HCT116 (cell line): ENCODE results near the gene KRTAP5-2. TPM values are rescaled to one million over a fixed set of nuclear protein-coding genes. Genes with fewer than 3 reads are reported as not detected.

ENCODE experiments used
- ATAC-seq: fragments of 200-7000 bp; cut with Tn5 transposase; 2 replicates; pipeline ENCODE4 v1.9.1; 2020; ENCODE audit warnings: mild to moderate bottlenecking, moderate library complexity
- BruUV-seq: library from RNA; stranded (reverse); fragments of 400-500 nt; replicated peaks from 2 replicates; lab custom pipeline; 2021; lab: Mats Ljungman, UMichigan
- CTCF ChIA-PET: fragments of 300-600 bp; sonication (Branson Sonifier 250); formaldehyde crosslinking; loops from one replicate; lab custom pipeline; 2021; ENCODE audit warnings: antibody characterized with exemption; lab: Charles Lee
- POLR2A ChIA-PET: fragments of 300-600, 350-600 bp; sonication (Branson Sonifier 250); formaldehyde crosslinking; loops from one replicate; lab custom pipeline; 2021; ENCODE audit warnings: antibody characterized with exemption; lab: Charles Lee
- RAD21 ChIA-PET, 2 experiments: fragments of 300-600 bp; sonication (Branson Sonifier 250); formaldehyde crosslinking; loops; one replicate each; lab custom pipeline; 2023; ENCODE audit warnings: low total read pairs in 2 of 2; ENCODE audit not compliant: uncharacterized antibody in 2 of 2, unreplicated experiment in 2 of 2, low non-redundant PET in 1 of 2; lab: Charles Lee
- DNase-seq: peaks from one replicate; pipeline ENCODE4 v3.0.0-alpha.2; 2010; ENCODE audit warnings: low read depth, low spot score
- H2AFZ ChIP-seq: fragments of 200-600 bp; shearing (Covaris generic), sonication (generic); 2 replicates; pipeline ENCODE4 v1.6.1; 2017; ENCODE audit warnings: low read depth, mixed run types, mixed read lengths, antibody characterized with exemption, low read length; ENCODE audit not compliant: poor library complexity, severe bottlenecking
- H3K27ac ChIP-seq: 2 replicates; pipeline ENCODE4 v1.5.1; 2012; ENCODE audit warnings: low read depth, low read length
- H3K27me3 ChIP-seq: fragments of 200-600 bp; sonication (generic); 2 replicates; pipeline ENCODE4 v1.6.1; 2016; ENCODE audit warnings: mixed run types, low read length, mixed read lengths; ENCODE audit not compliant: insufficient read depth
- H3K36me3 ChIP-seq, 2 experiments: fragments of 200-500 bp in 1 of 2; fragments of 200-600 bp in 1 of 2; sonication (Bioruptor generic) in 1 of 2; sonication (generic) in 1 of 2; 2 replicates each; pipeline versions ENCODE4 v1.5.1 to v1.6.1; 2014 to 2016; ENCODE audit warnings: low read length in 2 of 2, inconsistent platforms in 1 of 2, mixed read lengths in 1 of 2, mixed run types in 1 of 2; ENCODE audit not compliant: insufficient read depth in 2 of 2, control insufficient read depth in 1 of 2
- H3K4me1 ChIP-seq, 2 experiments: fragments of 200-600 bp in 1 of 2; sonication (generic) in 1 of 2; 2 replicates each; pipeline versions ENCODE4 v1.5.1 to v1.6.1; 2012 to 2017; ENCODE audit warnings: low read length in 2 of 2, inconsistent platforms in 1 of 2, mild to moderate bottlenecking in 1 of 2, mixed read lengths in 1 of 2, mixed run types in 1 of 2, moderate library complexity in 1 of 2; ENCODE audit not compliant: insufficient read depth in 2 of 2, control insufficient read depth in 1 of 2
- H3K4me2 ChIP-seq: fragments of 200-600 bp; sonication (generic); 2 replicates; pipeline ENCODE4 v1.6.1; 2017; ENCODE audit warnings: mixed run types, low read length, mixed read lengths
- H3K4me3 ChIP-seq, 2 experiments: fragments of 200-600 bp in 1 of 2; sonication (generic) in 1 of 2; replicated peaks in 1 of 2; 2 replicates each; pipeline ENCODE4 v1.5.1; 2011 to 2016; ENCODE audit warnings: low read length in 2 of 2, control low read depth in 1 of 2, low read depth in 1 of 2, mild to moderate bottlenecking in 1 of 2, mixed read lengths in 1 of 2, mixed run types in 1 of 2
- H3K79me2 ChIP-seq: fragments of 200-600 bp; sonication (generic); 2 replicates; pipeline ENCODE4 v1.6.1; 2017; ENCODE audit warnings: mild to moderate bottlenecking, mixed run types, low read length, moderate library complexity, mixed read lengths; ENCODE audit not compliant: insufficient read depth
- H3K9ac ChIP-seq: fragments of 200-600 bp; sonication (generic); 2 replicates; pipeline ENCODE4 v1.6.1; 2016; ENCODE audit warnings: low read length, mixed read lengths
- H3K9me2 ChIP-seq: fragments of 200-600 bp; sonication (generic), shearing (Covaris generic); 2 replicates; pipeline ENCODE4 v1.6.1; 2017; ENCODE audit warnings: mixed run types, mild to moderate bottlenecking, moderate library complexity; ENCODE audit not compliant: insufficient read depth
- H3K9me3 ChIP-seq, 2 experiments: fragments of 200-500 bp in 1 of 2; fragments of 200-600 bp in 1 of 2; sonication (Bioruptor generic) in 1 of 2; sonication (generic) in 1 of 2; 2 replicates each; pipeline ENCODE4 v1.6.1; 2014 to 2017; ENCODE audit warnings: low read length in 2 of 2, mixed read lengths in 2 of 2, inconsistent platforms in 1 of 2, low read depth in 1 of 2, mild to moderate bottlenecking in 1 of 2, mixed run types in 1 of 2, moderate library complexity in 1 of 2; ENCODE audit not compliant: control insufficient read depth in 1 of 2, insufficient read depth in 1 of 2
- H4K20me1 ChIP-seq: fragments of 200-600 bp; sonication (generic), shearing (Covaris generic); 2 replicates; pipeline ENCODE4 v1.6.1; 2017; ENCODE audit warnings: mixed run types, mild to moderate bottlenecking, moderate library complexity; ENCODE audit not compliant: insufficient read depth
- ATF3 ChIP-seq: IDR thresholded peaks from 2 replicates; pipeline ENCODE4 v1.6.1; 2012
- CTCF ChIP-seq, 3 experiments: fragments of 200-600 bp in 1 of 3; sonication (generic) in 1 of 3; IDR thresholded peaks in 2 of 3; conservative IDR thresholded peaks in 1 of 3; 2 replicates each; pipeline ENCODE4 v1.5.1; 2012 to 2017; ENCODE audit warnings: low read depth in 2 of 3, low read length in 2 of 3, antibody characterized with exemption in 1 of 3, borderline replicate concordance in 1 of 3, control low read depth in 1 of 3, mild to moderate bottlenecking in 1 of 3, mixed read lengths in 1 of 3, mixed run types in 1 of 3, moderate library complexity in 1 of 3; ENCODE audit not compliant: insufficient read depth in 1 of 3
- ELF1 ChIP-seq: IDR thresholded peaks from 2 replicates; pipeline ENCODE4 v1.6.1; 2012; ENCODE audit warnings: low read depth, borderline replicate concordance
- JUND ChIP-seq: IDR thresholded peaks from 2 replicates; pipeline ENCODE4 v1.6.1; 2012
- RAD21 ChIP-seq: IDR thresholded peaks from 2 replicates; pipeline ENCODE4 v1.6.1; 2012; ENCODE audit warnings: low read depth, mild to moderate bottlenecking
- SRF ChIP-seq: IDR thresholded peaks from 2 replicates; pipeline ENCODE4 v1.6.1; 2012; ENCODE audit warnings: low read depth
- TCF7L2 ChIP-seq: IDR thresholded peaks from 2 replicates; pipeline ENCODE4 v1.7.0; 2011; ENCODE audit warnings: borderline replicate concordance, inconsistent platforms; ENCODE audit not compliant: insufficient read depth, insufficient read length; ENCODE audit errors: extremely low read depth
- intact Hi-C: fragments of 100-400 bp; cut with micrococcal nuclease; formaldehyde crosslinking; loops from 2 replicates; pipeline ENCODE4 v1.10.0; 2022
- total RNA-seq: library from RNA; stranded (reverse); gene quantifications from one replicate; pipeline ENCODE4 v1.2.1, GENCODE V29; 2021; ENCODE audit not compliant: unreplicated experiment

Gene KRTAP5-2
- total RNA-seq, 1 experiment from 2014 or later = not detected

- intact Hi-C loops = loop anchor here (2.0 kb wide), 1 partner anchor 20 kb away; no protein-coding TSS in a partner anchor
- Histone ChIP-seq H3K27ac (no peak overlapping the region; the same call in 1 of the 2 replicates), H3K4me3 (no peak overlapping the region), H4K20me1 (no peaks in the 10 kb centered on the region), H2AFZ (no peak overlapping the region), H3K9me2 (no peaks in the 10 kb centered on the region), H3K36me3 (no peaks in the 10 kb centered on the region; a peak in 1 of 4 replicates), H3K4me1 (peaks cover 39 to 41% of the 10 kb centered on the region in 2 experiments), H3K27me3 (no peaks in the 10 kb centered on the region), H3K79me2 (no peaks in the 10 kb centered on the region), H3K4me2 (0 out of 2 replicates have a peak overlapping the region, but pooled peaks have one; percentile 72), H3K9me3 (no peaks in the 10 kb centered on the region), H3K9ac (no peak overlapping the region)
- BruUV-seq = no TSS peak
- no peak for ATAC-seq
- ChIA-PET RAD21 (no interaction called here), CTCF (interaction anchor here (1.9 to 2.5 kb wide), 2 partner anchors 19 to 40 kb away, joined by 5 to 13 read pairs; no protein-coding TSS in a partner anchor), POLR2A (interaction anchor here (1.3 kb wide), 1 partner anchor 19 kb away, joined by 5 read pairs; no protein-coding TSS in a partner anchor)
- DNase-seq = no peak
- TF ChIP-seq ATF3 (no peak), ELF1 (no peak), JUND (no peak), SRF (no peak), RAD21 (no peak), TCF7L2 (no peak), CTCF (IDR thresholded peaks at IDR 0.05 in 2 of 3, conservative IDR thresholded peaks at IDR 0.05 in 1 of 3; ENCODE audit: borderline replicate concordance in 1 of 3, insufficient read depth in 1 of 3, low read depth in 2 of 3, low read length in 2 of 3) (no peak)
Observed at GRCh38 chr11:1554981-1555712, 42.9 kb downstream of the KRTAP5-2 start.
